HepG2 (cell line): Measurements from ENCODE around the gene SEMA7A. TPM values are rescaled to one million over a fixed set of nuclear protein-coding genes. Genes with fewer than 3 reads are reported as not detected.
A peak's percentile ranks its signal among the peaks of the same experiment; 100 is the strongest.

Experiments
- ATAC-seq: fragments of 200-7000 bp; cut with Tn5 transposase; 3 replicates; pipeline ENCODE4 v1.9.1; 2020; ENCODE audit warnings: mild to moderate bottlenecking, moderate library complexity
- BruUV-seq: library from RNA; stranded (reverse); fragments of 400-500 nt; replicated peaks from 2 replicates; lab custom pipeline; 2021; lab: Mats Ljungman, UMichigan
- CTCF ChIA-PET: fragments of 300-600 bp; formaldehyde crosslinking; extraction: SDS; loops from one replicate; lab custom pipeline; 2021; ENCODE audit warnings: low total read pairs, inconsistent platforms, low intra/inter-chr PET ratio; lab: Yijun Ruan, JAX
- POLR2A ChIA-PET: fragments of 350-600 bp; sonication (Branson Sonifier 250); formaldehyde crosslinking; loops from one replicate; lab custom pipeline; 2020; ENCODE audit warnings: antibody characterized with exemption, inconsistent platforms; lab: Yijun Ruan, JAX
- DNase-seq: peaks from one replicate; pipeline ENCODE4 v3.0.0-alpha.2; 2015; ENCODE audit warnings: low spot score
- FAIRE-seq: peaks from 3 replicates; lab custom pipeline; 2011; peaks lifted over from hg19 to GRCh38; lab: Jason Lieb, UNC
- H2AFZ ChIP-seq: one replicate; pipeline ENCODE4 v1.6.1; 2011; ENCODE audit warnings: low read length, inconsistent platforms
- H3K27ac ChIP-seq: fragments of 300-600 bp; 3 replicates; pipeline ENCODE4 v1.8.0; 2011; ENCODE audit warnings: mixed run types, mild to moderate bottlenecking, mixed read lengths, low read length, inconsistent platforms; ENCODE audit not compliant: insufficient read depth; ENCODE audit errors: extremely low read length
- H3K27me3 ChIP-seq, 2 experiments: fragments of 200-600 bp in 1 of 2; 2 replicates in 1 of 2; 3 replicates in 1 of 2; pipeline versions ENCODE4 v1.6.0 to v1.8.0; 2011; ENCODE audit warnings: low read length in 2 of 2, mild to moderate bottlenecking in 2 of 2, moderate library complexity in 2 of 2, inconsistent platforms in 1 of 2; ENCODE audit not compliant: insufficient read depth in 2 of 2, control insufficient read depth in 1 of 2
- H3K36me3 ChIP-seq, 2 experiments: fragments of 200-600 bp in 1 of 2; replicated peaks in 1 of 2; 2 replicates in 1 of 2; 3 replicates in 1 of 2; pipeline versions ENCODE4 v1.5.1 to v1.8.0; 2011; ENCODE audit warnings: low read length in 2 of 2, inconsistent platforms in 1 of 2; ENCODE audit not compliant: insufficient read depth in 2 of 2, control insufficient read depth in 1 of 2
- H3K4me1 ChIP-seq: 2 replicates; pipeline ENCODE4 v1.5.1; 2012; ENCODE audit warnings: low read length, inconsistent platforms; ENCODE audit not compliant: insufficient read depth
- H3K4me2 ChIP-seq: 2 replicates; pipeline ENCODE4 v1.6.0; 2011; ENCODE audit warnings: low read depth, low read length, inconsistent platforms
- H3K4me3 ChIP-seq, 3 experiments: fragments of 200-600 bp in 1 of 3; sonication (generic), shearing (Covaris generic) in 1 of 3; replicated peaks in 1 of 3; 2 replicates each; pipeline ENCODE4 v1.5.1; 2011 to 2016; ENCODE audit warnings: low read length in 3 of 3, inconsistent platforms in 2 of 3, low read depth in 2 of 3, mild to moderate bottlenecking in 2 of 3, control low read depth in 1 of 3, mixed read lengths in 1 of 3; ENCODE audit not compliant: insufficient read depth in 1 of 3
- H3K79me2 ChIP-seq: one replicate; pipeline ENCODE4 v1.6.1; 2011; ENCODE audit warnings: low read length, inconsistent platforms; ENCODE audit not compliant: insufficient read depth
- H3K9ac ChIP-seq: 2 replicates; pipeline ENCODE4 v1.6.0; 2011; ENCODE audit warnings: mild to moderate bottlenecking, low read depth, low read length, inconsistent platforms; ENCODE audit not compliant: insufficient read depth
- H3K9me3 ChIP-seq: 2 replicates; pipeline ENCODE4 v1.5.1; 2012; ENCODE audit warnings: mild to moderate bottlenecking, low read length
- H4K20me1 ChIP-seq: 2 replicates; pipeline ENCODE4 v1.6.0; 2011; ENCODE audit warnings: inconsistent platforms, mild to moderate bottlenecking, low read length, moderate library complexity; ENCODE audit not compliant: insufficient read depth
- CREM ChIP-seq, 2 experiments: sonication (generic) in 1 of 2; formaldehyde crosslinking in 1 of 2; IDR thresholded peaks; 2 replicates each; pipeline versions ENCODE4 v1.4.0 to v1.6.1; 2016 to 2020; ENCODE audit warnings: antibody characterized with exemption in 1 of 2, mild to moderate bottlenecking in 1 of 2, missing genetic modification reagents in 1 of 2
- CSRNP2 ChIP-seq: sonication (generic); formaldehyde crosslinking; conservative IDR thresholded peaks from 2 replicates; pipeline ENCODE4 v1.8.0; 2022; ENCODE audit warnings: low read depth, missing genetic modification reagents
- MNT ChIP-seq: fragments of 450-650 bp; IDR thresholded peaks from 2 replicates; pipeline ENCODE4 v1.6.1; 2016
- PATZ1 ChIP-seq: sonication (generic); formaldehyde crosslinking; IDR thresholded peaks from 2 replicates; pipeline ENCODE4 v1.4.0; 2020; ENCODE audit warnings: missing genetic modification reagents
- PHF8 ChIP-seq: sonication (generic); formaldehyde crosslinking; IDR thresholded peaks from 2 replicates; pipeline ENCODE4 v1.5.0; 2020; ENCODE audit warnings: missing genetic modification reagents
- TOE1 ChIP-seq: sonication (generic); formaldehyde crosslinking; IDR thresholded peaks from 2 replicates; pipeline ENCODE4 v1.4.0; 2020; ENCODE audit warnings: mild to moderate bottlenecking, missing genetic modification reagents
- ZMYM3 ChIP-seq: sonication (generic); formaldehyde crosslinking; IDR thresholded peaks from 2 replicates; pipeline ENCODE4 v1.5.1; 2020; ENCODE audit warnings: mild to moderate bottlenecking, missing genetic modification reagents
- ZNF446 ChIP-seq: sonication (generic); formaldehyde crosslinking; IDR thresholded peaks from 2 replicates; pipeline ENCODE4 v1.5.0; 2020; ENCODE audit warnings: mild to moderate bottlenecking, missing genetic modification reagents
- ZNF674 ChIP-seq: sonication (generic); formaldehyde crosslinking; IDR thresholded peaks from 2 replicates; pipeline ENCODE4 v1.5.0; 2020; ENCODE audit warnings: low read depth, mild to moderate bottlenecking, missing genetic modification reagents
- ZNF7 ChIP-seq: IDR thresholded peaks from 2 replicates; pipeline ENCODE4 v1.6.1; 2016; ENCODE audit warnings: missing biosample characterization, missing genetic modification reagents
- ZNF790 ChIP-seq: sonication (generic); formaldehyde crosslinking; IDR thresholded peaks from 2 replicates; pipeline ENCODE4 v1.8.0; 2022; ENCODE audit warnings: missing genetic modification reagents, mild to moderate bottlenecking, borderline replicate concordance
- ZNF800 ChIP-seq: sonication (generic); formaldehyde crosslinking; IDR thresholded peaks from 2 replicates; pipeline ENCODE4 v1.4.0; 2020; ENCODE audit warnings: missing genetic modification reagents
- ZSCAN30 ChIP-seq: sonication (generic); formaldehyde crosslinking; IDR thresholded peaks from 2 replicates; pipeline ENCODE4 v1.5.0; 2020; ENCODE audit warnings: mild to moderate bottlenecking, missing genetic modification reagents
- WGBS: methylation state at CpG from one replicate; pipeline ENCODE4 v1.1.6; 2017; ENCODE audit warnings: low lambda C conversion rate; 5-methylcytosine and 5-hydroxymethylcytosine counted together
- in situ Hi-C: cut with HindIII; loops from 2 replicates; pipeline ENCODE4 v1.10.0; 2017; ENCODE audit warnings: low pct_unique_long_range_greater_than_20kb; ENCODE audit not compliant: extremely low pct_ligation_motif_present
- intact Hi-C: fragments of 100-400 bp; cut with micrococcal nuclease; formaldehyde crosslinking; loops from one replicate; pipeline ENCODE4 v1.10.0; 2022; ENCODE audit not compliant: unreplicated experiment
- polyA plus RNA-seq, 8 experiments: library from polyadenylated mRNA; depleted of rRNA in 3 of 8; stranded (reverse) in 7 of 8; unstranded in 1 of 8; fragments of >200 nt; fragmentation: Illumina TruSeq in 4 of 8; extraction: Trizol in 4 of 8; gene quantifications; 2 replicates each; pipeline versions ENCODE4 v1.2.1 to v1.2.3, GENCODE V29; 2011 to 2016; ENCODE audit warnings: low read depth in 4 of 8, missing spikeins in 1 of 8, mixed read lengths in 1 of 8; ENCODE audit not compliant: insufficient read depth in 1 of 8
- total RNA-seq, 5 experiments: library from RNA; depleted of rRNA; stranded (reverse); fragments of >200 nt; fragmentation: Illumina TruSeq; extraction: Trizol; gene quantifications; 2 replicates each; pipeline ENCODE4 v1.2.3, GENCODE V29; 2016; ENCODE audit warnings: low read depth in 1 of 5

SEMA7A gene
- total and polyA plus RNA-seq, 2 of the 13 experiments (the other 11 are each of a cell fraction or from before 2014, with no cell fraction given): 9.0 to 15.8 TPM

- BruUV-seq: no TSS peak
- no CpG with 5 or more reads among the region's 64 CpGs for WGBS
- ATAC-seq: no peak; the same call in 2 of the 3 replicates
- in situ Hi-C loops: loop anchor here (5.0 kb wide), 1 partner anchor 46 kb away; no protein-coding TSS in a partner anchor
- peaks cover 67% of the 10 kb centered on the region for H3K4me1 ChIP-seq
- no peaks in the 10 kb centered on the region for H3K27me3 ChIP-seq
- FAIRE-seq: no peak
- H2AFZ ChIP-seq: no peak overlapping the region
- intact Hi-C loops: no loop called here
- peak overlapping the region; percentile 75 for H3K4me2 ChIP-seq
- ChIA-PET POLR2A (interaction anchor here (0.9 to 9.8 kb wide), 10 partner anchors 9 to 51 kb away, joined by 3 to 140 read pairs (median 4); partner anchors contain the start of gene UBL7), CTCF (no interaction called here)
- peaks cover 48% of the 10 kb centered on the region for H3K79me2 ChIP-seq
- no peak for DNase-seq
- peak overlapping the region; percentile 66 for H3K27ac ChIP-seq
- no peaks in the 10 kb centered on the region for H3K9me3 ChIP-seq
- H3K36me3 ChIP-seq: peaks cover 12 to 19% of the 10 kb centered on the region in 2 experiments; a peak in 4 of 5 replicates
- H3K4me3 ChIP-seq: peak overlapping the region; percentile 80 to 95 (median 87)
- H4K20me1 ChIP-seq: peaks cover 19% of the 10 kb centered on the region
- peak overlapping the region; percentile 84 for H3K9ac ChIP-seq
- TF ChIP-seq CREM (IDR thresholded peaks at IDR 0.05) (no peak), CREM (CRISPR knock-in tag; IDR thresholded peaks at IDR 0.05) (no peak), TOE1 (CRISPR knock-in tag) (no peak), MNT (no peak), ZNF674 (CRISPR knock-in tag) (no peak), ZMYM3 (CRISPR knock-in tag) (0 out of 2 replicates have a peak, but pooled peaks have one; percentile 2), ZSCAN30 (CRISPR knock-in tag) (0 out of 2 replicates have a peak, but pooled peaks have one; percentile 30), PATZ1 (CRISPR knock-in tag) (peak; percentile 24; the same call in 1 of the 2 replicates), PHF8 (CRISPR knock-in tag) (no peak), ZNF446 (peak; percentile 79; the same call in 1 of the 2 replicates), ZNF7 (no peak), ZNF800 (CRISPR knock-in tag) (peak; percentile 33; the same call in 1 of the 2 replicates), CSRNP2 (CRISPR knock-in tag) (no peak), ZNF790 (peak; percentile 50; the same call in 1 of the 2 replicates)
These were observed 678 bp downstream of the SEMA7A start for GRCh38 chr15:74432968-74433591.
